ENCODE results near the gene SPRN.

DNA sequence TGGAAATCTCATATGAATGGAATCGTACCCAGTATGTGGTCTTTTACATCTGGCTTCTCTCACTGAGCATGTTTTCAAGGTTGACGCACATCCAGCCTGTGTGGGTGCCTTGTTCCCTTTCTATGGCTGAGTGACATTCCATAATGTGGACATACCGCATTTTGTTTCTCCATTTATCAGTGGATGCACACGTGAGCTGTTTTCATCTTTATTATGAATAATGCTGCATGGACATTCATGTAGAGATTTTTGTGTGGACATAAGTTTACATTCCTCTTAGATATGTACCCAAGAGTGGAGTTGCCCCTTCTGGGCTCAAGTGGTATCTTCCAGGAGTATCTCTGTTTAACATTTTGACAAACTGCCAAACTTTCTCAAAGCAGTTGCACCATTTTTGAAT is 28.0 kb upstream of the SPRN start:
- TF ChIP-seq, protein P1, sequence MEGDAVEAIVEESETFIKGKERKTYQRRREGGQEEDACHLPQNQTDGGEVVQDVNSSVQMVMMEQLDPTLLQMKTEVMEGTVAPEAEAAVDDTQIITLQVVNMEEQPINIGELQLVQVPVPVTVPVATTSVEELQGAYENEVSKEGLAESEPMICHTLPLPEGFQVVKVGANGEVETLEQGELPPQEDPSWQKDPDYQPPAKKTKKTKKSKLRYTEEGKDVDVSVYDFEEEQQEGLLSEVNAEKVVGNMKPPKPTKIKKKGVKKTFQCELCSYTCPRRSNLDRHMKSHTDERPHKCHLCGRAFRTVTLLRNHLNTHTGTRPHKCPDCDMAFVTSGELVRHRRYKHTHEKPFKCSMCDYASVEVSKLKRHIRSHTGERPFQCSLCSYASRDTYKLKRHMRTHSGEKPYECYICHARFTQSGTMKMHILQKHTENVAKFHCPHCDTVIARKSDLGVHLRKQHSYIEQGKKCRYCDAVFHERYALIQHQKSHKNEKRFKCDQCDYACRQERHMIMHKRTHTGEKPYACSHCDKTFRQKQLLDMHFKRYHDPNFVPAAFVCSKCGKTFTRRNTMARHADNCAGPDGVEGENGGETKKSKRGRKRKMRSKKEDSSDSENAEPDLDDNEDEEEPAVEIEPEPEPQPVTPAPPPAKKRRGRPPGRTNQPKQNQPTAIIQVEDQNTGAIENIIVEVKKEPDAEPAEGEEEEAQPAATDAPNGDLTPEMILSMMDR (IDR thresholded peaks at IDR 0.05): no peak
- TF ChIP-seq POLR2AphosphoS5 (IDR thresholded peaks at IDR 0.05) (no peak), EP300 (IDR thresholded peaks at IDR 0.05) (no peak)
